ENCODE data around the gene KLF5.

KLF5 gene

GRCh38 chr13:73059460-73060250 is 850 bp downstream of the KLF5 start:
- DNase-seq (ENCODE audit: low spot score), result no peak

- DNase-seq (ENCODE audit: low spot score), result peak; percentile 64
These were observed 1.7 kb downstream of the KLF5 start for GRCh38 chr13:73060251-73061160.

- DNase-seq (ENCODE audit: low spot score), result no peak
These were observed 2.7 kb downstream of the KLF5 start for GRCh38 chr13:73061473-73061872.

- DNase-seq (ENCODE audit: low spot score), result no peak
These were observed 3.1 kb downstream of the KLF5 start for GRCh38 chr13:73061876-73062275.

- no peak for DNase-seq (ENCODE audit: low spot score)
These were observed 3.7 kb downstream of the KLF5 start for GRCh38 chr13:73062468-73062867.

GRCh38 chr13:73063166-73063565 is 4.4 kb downstream of the KLF5 start:
- no peak for DNase-seq (ENCODE audit: low spot score)

GRCh38 chr13:73065036-73065435 is 6.2 kb downstream of the KLF5 start:
- DNase-seq (ENCODE audit: low spot score), result no peak

- no peak for DNase-seq (ENCODE audit: low spot score)
These were observed 7.0 kb downstream of the KLF5 start for GRCh38 chr13:73065665-73066340.

GRCh38 chr13:73069206-73069805 is 10.5 kb downstream of the KLF5 start:
- DNase-seq (ENCODE audit: low spot score), result peak; percentile 53

GRCh38 chr13:73070451-73071098 is 11.8 kb downstream of the KLF5 start:
- DNase-seq (ENCODE audit: low spot score), result no peak

- DNase-seq (ENCODE audit: low spot score), result no peak
These were observed 13.6 kb downstream of the KLF5 start for GRCh38 chr13:73072239-73072900.

- no peak for DNase-seq (ENCODE audit: low spot score)
These were observed 14.2 kb downstream of the KLF5 start for GRCh38 chr13:73073050-73073449.

- no peak for DNase-seq (ENCODE audit: low spot score)
These were observed 15.2 kb downstream of the KLF5 start for GRCh38 chr13:73074014-73074413.

- DNase-seq (ENCODE audit: low spot score), result no peak
These were observed 16.1 kb downstream of the KLF5 start for GRCh38 chr13:73074926-73075325.

GRCh38 chr13:73075546-73075945 is 16.7 kb downstream of the KLF5 start:
- no peak for DNase-seq (ENCODE audit: low spot score)

- no peak for DNase-seq (ENCODE audit: low spot score)
These were observed 17.1 kb downstream of the KLF5 start for GRCh38 chr13:73075954-73076353.

GRCh38 chr13:73077865-73078264 is 19.1 kb downstream of the KLF5 start:
- no peak for DNase-seq (ENCODE audit: low spot score)

GRCh38 chr13:73079359-73079758 is 20.6 kb downstream of the KLF5 start:
- DNase-seq (ENCODE audit: low spot score), result no peak

GRCh38 chr13:73081256-73081915 is 22.6 kb downstream of the KLF5 start:
- DNase-seq (ENCODE audit: low spot score), result no peak

- DNase-seq (ENCODE audit: low spot score), result no peak
These were observed 23.7 kb downstream of the KLF5 start for GRCh38 chr13:73082471-73082870.

- DNase-seq (ENCODE audit: low spot score), result no peak
These were observed 24.1 kb downstream of the KLF5 start for GRCh38 chr13:73082895-73083294.

All from LoVo (cell line).